GM18505 (cell line): ENCODE results near the gene ZNF638.
"Not testable (repeated sequence)": the region's sequence is repeated elsewhere in the genome, so short reads cannot be mapped to it uniquely, and the experiment has no call there.

Experiments used
- ATAC-seq: cut with Tn5 transposase; IDR thresholded peaks from one replicate; pipeline ENCODE4 v1.9.1; 2021; ENCODE audit not compliant: unreplicated experiment
- POLR2A ChIP-seq: IDR thresholded peaks from 4 replicates; pipeline ENCODE4 v1.6.1; 2011; ENCODE audit warnings: borderline replicate concordance; ENCODE audit not compliant: insufficient read depth, insufficient read length; ENCODE audit errors: extremely low read depth

The ZNF638 gene

GRCh38 chr2:71313016-71313766, 18.4 kb upstream of the ZNF638 start:
- ATAC-seq: no peak
- TF ChIP-seq POLR2A: no peak

- no peak for ATAC-seq
- TF ChIP-seq POLR2A: no peak
Observed at GRCh38 chr2:71317060-71317459, 14.5 kb upstream of the ZNF638 start.

GRCh38 chr2:71317900-71318299, 13.7 kb upstream of the ZNF638 start:
- not testable (repeated sequence) for ATAC-seq

GRCh38 chr2:71323386-71323785, 8.2 kb upstream of the ZNF638 start:
- no peak for TF ChIP-seq POLR2A
- no peak for ATAC-seq

GRCh38 chr2:71326968-71327367, 4.6 kb upstream of the ZNF638 start:
- TF ChIP-seq POLR2A: no peak
- no peak for ATAC-seq

- TF ChIP-seq POLR2A: no peak
- ATAC-seq: no peak
Observed at GRCh38 chr2:71327916-71328315, 3.7 kb upstream of the ZNF638 start.

- ATAC-seq: no peak
- TF ChIP-seq POLR2A: no peak
Observed at GRCh38 chr2:71330155-71330554, 1.4 kb upstream of the ZNF638 start.

GRCh38 chr2:71330585-71331330, 824 bp upstream of the ZNF638 start:
- no peak for TF ChIP-seq POLR2A
- ATAC-seq: no peak

GRCh38 chr2:71331331-71331580, 326 bp upstream of the ZNF638 start:
- ATAC-seq: not testable (repeated sequence)

- ATAC-seq: no peak
Observed at GRCh38 chr2:71332435-71332796, 834 bp downstream of the ZNF638 start.

GRCh38 chr2:71333619-71334018, 2.0 kb downstream of the ZNF638 start:
- ATAC-seq: no peak

More at GRCh38 chr2:71332435-71332796, 834 bp downstream of the ZNF638 start:
- TF ChIP-seq POLR2A: no peak

GRCh38 chr2:71336384-71336783, 4.8 kb downstream of the ZNF638 start:
- TF ChIP-seq POLR2A: no peak
- no peak for ATAC-seq

More at GRCh38 chr2:71333619-71334018, 2.0 kb downstream of the ZNF638 start:
- TF ChIP-seq POLR2A: no peak

GRCh38 chr2:71336802-71337201, 5.2 kb downstream of the ZNF638 start:
- ATAC-seq: no peak
- no peak for TF ChIP-seq POLR2A

GRCh38 chr2:71337776-71338175, 6.2 kb downstream of the ZNF638 start:
- no peak for ATAC-seq
- no peak for TF ChIP-seq POLR2A

- no peak for ATAC-seq
- TF ChIP-seq POLR2A: no peak
Observed at GRCh38 chr2:71339685-71340084, 8.1 kb downstream of the ZNF638 start.

- no peak for TF ChIP-seq POLR2A
- no peak for ATAC-seq
Observed at GRCh38 chr2:71340176-71340575, 8.6 kb downstream of the ZNF638 start.
